OCI-LY1 (cell line): ENCODE data around the gene BACH1.

Experiments used
- H2AFZ ChIP-seq: fragments of 200-600 bp; sonication (generic), shearing (Covaris generic); 2 replicates; pipeline ENCODE4 v1.6.0; 2014; ENCODE audit warnings: antibody characterized with exemption, mild to moderate bottlenecking, low read length
- H3F3A ChIP-seq: fragments of 200-600 bp; sonication (generic), shearing (Covaris generic); 2 replicates; pipeline ENCODE4 v1.6.0; 2014; ENCODE audit warnings: mild to moderate bottlenecking, antibody characterized with exemption, low read length, moderate library complexity; ENCODE audit not compliant: insufficient read depth
- H3K27ac ChIP-seq: fragments of 200-600 bp; sonication (generic); 2 replicates; pipeline ENCODE4 v1.5.1; 2014; ENCODE audit warnings: low read length, mixed run types, mild to moderate bottlenecking, low read depth; ENCODE audit not compliant: poor library complexity, severe bottlenecking
- H3K27me3 ChIP-seq: fragments of 200-600 bp; sonication (generic); 2 replicates; pipeline ENCODE4 v1.6.0; 2014; ENCODE audit warnings: antibody characterized with exemption, mild to moderate bottlenecking, low read length, moderate library complexity; ENCODE audit not compliant: insufficient read depth
- H3K36me3 ChIP-seq: fragments of 200-600 bp; sonication (generic); 2 replicates; pipeline ENCODE4 v1.6.1; 2014; ENCODE audit warnings: mild to moderate bottlenecking, antibody characterized with exemption, low read length, moderate library complexity, mixed read lengths; ENCODE audit not compliant: insufficient read depth
- H3K4me1 ChIP-seq: fragments of 200-600 bp; sonication (generic); 2 replicates; pipeline ENCODE4 v1.5.1; 2014; ENCODE audit warnings: mild to moderate bottlenecking, low read length, moderate library complexity; ENCODE audit not compliant: insufficient read depth, severe bottlenecking
- H3K4me2 ChIP-seq: fragments of 200-600 bp; sonication (generic), shearing (Covaris generic); 2 replicates; pipeline ENCODE4 v1.6.1; 2014; ENCODE audit warnings: low read length
- H3K4me3 ChIP-seq: fragments of 200-600 bp; sonication (generic); 2 replicates; pipeline ENCODE4 v1.5.1; 2014; ENCODE audit warnings: low read length, low read depth, mild to moderate bottlenecking, mixed read lengths; ENCODE audit not compliant: poor library complexity, severe bottlenecking
- H3K79me2 ChIP-seq: fragments of 200-600 bp; shearing (Covaris generic); 2 replicates; pipeline ENCODE4 v1.6.1; 2016; ENCODE audit warnings: mixed run types, low read length, mixed read lengths; ENCODE audit not compliant: insufficient read depth
- H3K9ac ChIP-seq: fragments of 200-600 bp; sonication (generic), shearing (Covaris generic); 2 replicates; pipeline ENCODE4 v1.6.1; 2014; ENCODE audit warnings: mild to moderate bottlenecking, low read length, mixed read lengths
- H3K9me2 ChIP-seq: fragments of 200-600 bp; sonication (generic), shearing (Covaris generic); 2 replicates; pipeline ENCODE4 v1.6.1; 2014; ENCODE audit warnings: low read depth, mild to moderate bottlenecking, low read length, mixed read lengths
- H3K9me3 ChIP-seq: fragments of 200-600 bp; shearing (Covaris generic); 2 replicates; pipeline ENCODE4 v1.6.1; 2014; ENCODE audit warnings: low read length, mixed read lengths
- H4K20me1 ChIP-seq: fragments of 200-600 bp; sonication (generic), shearing (Covaris generic); 2 replicates; pipeline ENCODE4 v1.6.0; 2016; ENCODE audit warnings: mild to moderate bottlenecking, low read length; ENCODE audit not compliant: insufficient read depth
- EZH2 ChIP-seq: fragments of 200-600 bp; sonication (generic), shearing (Covaris generic); IDR thresholded peaks from 2 replicates; pipeline ENCODE4 v1.8.0; 2017; ENCODE audit warnings: borderline replicate concordance, mixed run types, mild to moderate bottlenecking, antibody characterized with exemption, low read length, moderate library complexity, mixed read lengths
- TF ChIP-seq, protein P1 (sequence below): fragments of 200-600 bp; sonication (generic), shearing (Covaris generic); IDR thresholded peaks from 2 replicates; pipeline ENCODE4 v1.5.1; 2017; ENCODE audit warnings: mild to moderate bottlenecking, antibody characterized with exemption, low read length, moderate library complexity, mixed read lengths

Gene BACH1

DNA sequence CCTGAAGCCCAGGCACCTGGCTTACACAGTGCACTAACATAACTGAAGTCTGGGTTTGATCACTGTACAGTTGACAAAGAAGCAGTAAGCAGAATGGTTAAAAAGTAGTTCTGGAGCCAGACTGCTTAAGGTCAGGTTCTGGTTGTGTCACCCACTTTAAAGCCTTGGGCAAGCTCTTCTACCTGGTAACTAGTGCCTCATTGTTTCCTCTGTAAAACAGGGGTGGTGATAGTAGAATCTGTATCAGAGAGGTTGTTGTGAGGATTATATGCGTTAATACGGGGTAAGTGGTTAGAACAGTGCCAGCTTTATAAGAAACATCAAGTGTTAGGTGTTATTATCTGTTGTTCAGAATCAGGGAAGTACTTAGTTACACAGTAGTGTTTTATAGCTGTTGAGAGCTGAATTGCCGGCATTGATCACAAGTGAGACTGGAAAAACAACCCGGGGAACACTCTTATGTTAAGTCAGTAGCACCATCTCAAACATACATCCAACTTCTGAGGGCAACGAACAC lies 3.7 kb downstream of the BACH1 start:
- no peaks in the 10 kb centered on the region for H3K9me3 ChIP-seq
- H3K79me2 ChIP-seq = peaks cover 75% of the 10 kb centered on the region
- peaks cover 81% of the 10 kb centered on the region for H3K4me1 ChIP-seq
- no peaks in the 10 kb centered on the region for H3K27me3 ChIP-seq
- no peaks in the 10 kb centered on the region for H3K9me2 ChIP-seq
- TF ChIP-seq, protein P1, sequence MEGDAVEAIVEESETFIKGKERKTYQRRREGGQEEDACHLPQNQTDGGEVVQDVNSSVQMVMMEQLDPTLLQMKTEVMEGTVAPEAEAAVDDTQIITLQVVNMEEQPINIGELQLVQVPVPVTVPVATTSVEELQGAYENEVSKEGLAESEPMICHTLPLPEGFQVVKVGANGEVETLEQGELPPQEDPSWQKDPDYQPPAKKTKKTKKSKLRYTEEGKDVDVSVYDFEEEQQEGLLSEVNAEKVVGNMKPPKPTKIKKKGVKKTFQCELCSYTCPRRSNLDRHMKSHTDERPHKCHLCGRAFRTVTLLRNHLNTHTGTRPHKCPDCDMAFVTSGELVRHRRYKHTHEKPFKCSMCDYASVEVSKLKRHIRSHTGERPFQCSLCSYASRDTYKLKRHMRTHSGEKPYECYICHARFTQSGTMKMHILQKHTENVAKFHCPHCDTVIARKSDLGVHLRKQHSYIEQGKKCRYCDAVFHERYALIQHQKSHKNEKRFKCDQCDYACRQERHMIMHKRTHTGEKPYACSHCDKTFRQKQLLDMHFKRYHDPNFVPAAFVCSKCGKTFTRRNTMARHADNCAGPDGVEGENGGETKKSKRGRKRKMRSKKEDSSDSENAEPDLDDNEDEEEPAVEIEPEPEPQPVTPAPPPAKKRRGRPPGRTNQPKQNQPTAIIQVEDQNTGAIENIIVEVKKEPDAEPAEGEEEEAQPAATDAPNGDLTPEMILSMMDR = no peak
- TF ChIP-seq EZH2 = no peak
- peak overlapping the region; percentile 53 for H3K27ac ChIP-seq
- peak overlapping the region; percentile 93; the same call in 1 of the 2 replicates for H3K4me2 ChIP-seq
- H3K9ac ChIP-seq = peak overlapping the region; percentile 14; the same call in 1 of the 2 replicates
- no peak overlapping the region for H2AFZ ChIP-seq
- H4K20me1 ChIP-seq = no peaks in the 10 kb centered on the region; the same call in 1 of the 2 replicates
- H3K4me3 ChIP-seq = no peak overlapping the region
- no peaks in the 10 kb centered on the region for H3F3A ChIP-seq
- H3K36me3 ChIP-seq = peaks cover 14% of the 10 kb centered on the region

DNA sequence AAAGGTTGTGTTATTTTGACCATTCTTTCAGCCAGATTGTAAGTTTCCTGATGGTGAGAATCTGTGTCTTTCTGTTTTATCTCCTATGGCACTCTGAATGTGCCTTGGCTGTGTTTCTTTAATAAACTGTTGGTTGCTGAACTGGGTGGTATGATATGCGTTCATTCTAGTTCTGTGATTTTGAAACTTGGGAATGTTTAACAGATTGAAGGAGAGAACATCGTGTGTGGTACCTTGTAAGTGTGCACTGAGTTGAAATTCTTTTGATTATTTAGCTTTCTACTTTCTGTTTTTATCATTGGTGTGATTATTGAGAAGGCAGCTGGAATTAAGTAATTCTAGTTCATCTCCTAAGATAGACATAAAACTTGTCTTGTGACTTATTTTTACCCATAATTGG lies 4.6 kb downstream of the BACH1 start:
- Histone ChIP-seq H2AFZ (no peak overlapping the region), H3K9me3 (no peaks in the 10 kb centered on the region), H3K79me2 (peaks cover 84% of the 10 kb centered on the region), H3K4me3 (no peak overlapping the region), H3K4me2 (peak overlapping the region; percentile 93; the same call in 1 of the 2 replicates), H3K27ac (no peak overlapping the region), H3K9me2 (no peaks in the 10 kb centered on the region), H4K20me1 (no peaks in the 10 kb centered on the region; the same call in 1 of the 2 replicates), H3K36me3 (peaks cover 18% of the 10 kb centered on the region), H3K9ac (no peak overlapping the region), H3K4me1 (peaks cover 85% of the 10 kb centered on the region), H3F3A (no peaks in the 10 kb centered on the region), H3K27me3 (no peaks in the 10 kb centered on the region)
- TF ChIP-seq, protein P1 = no peak
- no peak for TF ChIP-seq EZH2

DNA sequence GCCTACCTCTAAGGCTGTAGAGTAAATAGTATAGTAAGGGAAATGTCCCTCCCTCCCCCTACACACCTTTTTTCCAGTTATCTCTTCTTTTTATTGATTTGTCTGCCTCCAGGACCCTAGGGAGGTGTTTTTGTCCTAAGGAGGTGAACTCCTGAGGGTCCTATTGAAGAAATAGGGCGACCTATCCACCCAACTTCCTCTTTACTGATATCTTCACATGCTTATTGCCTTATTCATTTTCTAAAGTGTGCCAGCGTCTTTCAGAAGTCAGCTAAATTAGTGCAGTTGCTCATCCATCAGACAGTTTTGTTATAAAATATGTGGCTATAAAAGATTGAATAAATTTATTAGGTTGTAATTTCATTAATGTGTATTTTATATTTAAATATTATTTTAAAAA lies 5.9 kb downstream of the BACH1 start:
- no peaks in the 10 kb centered on the region; the same call in 1 of the 2 replicates for H4K20me1 ChIP-seq
- peak overlapping the region; percentile 28 for H3K27ac ChIP-seq
- peaks cover 5% of the 10 kb centered on the region for H3K9me3 ChIP-seq

More for the DNA sequence above, 5.9 kb downstream of the BACH1 start:
- Histone ChIP-seq H3K36me3 (peaks cover 26% of the 10 kb centered on the region), H3K79me2 (peaks cover 95% of the 10 kb centered on the region), H3K27me3 (no peaks in the 10 kb centered on the region), H3K4me3 (no peak overlapping the region), H3F3A (no peaks in the 10 kb centered on the region), H3K4me1 (peaks cover 83% of the 10 kb centered on the region), H3K9me2 (no peaks in the 10 kb centered on the region), H3K9ac (no peak overlapping the region), H2AFZ (no peak overlapping the region), H3K4me2 (no peak overlapping the region)
- TF ChIP-seq EZH2 = no peak
- TF ChIP-seq, protein P1 = no peak
